Glutamatergic neuron (in vitro differentiated cells): Measurements from ENCODE around the gene CNN3. TPM values are rescaled to one million over a fixed set of nuclear protein-coding genes. Genes with fewer than 3 reads are reported as not detected.

Source experiments
- DNase-seq: peaks from one replicate; pipeline ENCODE4 v3.0.0; 2022
- H3K27ac Mint-ChIP-seq: one replicate; pipeline ENCODE4 v1.8.0; 2020; ENCODE audit warnings: mild to moderate bottlenecking, mixed read lengths, inconsistent platforms; ENCODE audit not compliant: unreplicated experiment
- H3K27me3 Mint-ChIP-seq: one replicate; pipeline ENCODE4 v1.8.0; 2020; ENCODE audit warnings: mild to moderate bottlenecking, moderate library complexity, mixed read lengths, inconsistent platforms; ENCODE audit not compliant: unreplicated experiment
- H3K36me3 Mint-ChIP-seq: one replicate; pipeline ENCODE4 v1.8.0; 2020; ENCODE audit warnings: mild to moderate bottlenecking, mixed read lengths, inconsistent platforms; ENCODE audit not compliant: unreplicated experiment
- H3K4me1 Mint-ChIP-seq: one replicate; pipeline ENCODE4 v1.8.0; 2020; ENCODE audit warnings: mild to moderate bottlenecking, low read depth, mixed read lengths, inconsistent platforms; ENCODE audit not compliant: unreplicated experiment
- H3K4me3 Mint-ChIP-seq: one replicate; pipeline ENCODE4 v1.8.0; 2020; ENCODE audit warnings: mild to moderate bottlenecking, mixed read lengths, inconsistent platforms; ENCODE audit not compliant: unreplicated experiment
- H3K9me3 Mint-ChIP-seq: one replicate; pipeline ENCODE4 v1.8.0; 2020; ENCODE audit warnings: mild to moderate bottlenecking, moderate library complexity, mixed read lengths, inconsistent platforms; ENCODE audit not compliant: unreplicated experiment
- CTCF ChIP-seq: fragments of 200-600 bp; sonication (generic); IDR thresholded peaks from one replicate; pipeline ENCODE4 v1.5.0; 2021; ENCODE audit not compliant: partially characterized antibody, unreplicated experiment
- total RNA-seq: library from RNA; stranded (reverse); fragmentation: NEBNext Ultra II Directional; extraction: Animal tissue kit (Norgen Biotek cat#: 25700); gene quantifications from one replicate; pipeline ENCODE4 v1.2.1, GENCODE V29; 2021; ENCODE audit not compliant: unreplicated experiment

The CNN3 gene
- total RNA-seq, 1 donor from 2014 or later: 383 TPM

DNA sequence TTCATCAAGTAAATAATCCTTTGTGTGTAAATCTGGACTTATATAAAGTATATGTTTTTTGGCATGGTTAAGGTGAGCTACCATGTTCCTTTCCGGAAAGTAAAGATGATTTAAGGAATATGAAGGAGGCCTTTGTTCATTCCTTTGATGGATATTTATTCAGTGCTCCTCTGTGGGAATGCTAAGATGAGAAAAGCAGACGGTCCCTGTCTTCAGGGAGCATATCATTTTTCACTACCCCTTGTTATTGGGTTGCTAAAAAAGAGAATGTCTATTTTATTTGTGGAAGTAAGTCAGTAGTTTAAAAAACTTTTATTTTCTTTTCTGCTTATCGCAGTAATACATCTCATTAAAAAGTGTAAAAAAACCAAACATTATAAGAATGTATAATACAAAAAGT, 35.1 kb upstream of the CNN3 start:
- no peak for DNase-seq
- Mint-ChIP-seq H3K27me3 (peaks cover 1% of the 10 kb centered on the region), H3K4me3 (no peak overlapping the region), H3K27ac (peak overlapping the region; percentile 88), H3K4me1 (peaks cover 23% of the 10 kb centered on the region), H3K9me3 (peaks cover 10% of the 10 kb centered on the region), H3K36me3 (no peaks in the 10 kb centered on the region)
- TF ChIP-seq CTCF: no peak

DNA sequence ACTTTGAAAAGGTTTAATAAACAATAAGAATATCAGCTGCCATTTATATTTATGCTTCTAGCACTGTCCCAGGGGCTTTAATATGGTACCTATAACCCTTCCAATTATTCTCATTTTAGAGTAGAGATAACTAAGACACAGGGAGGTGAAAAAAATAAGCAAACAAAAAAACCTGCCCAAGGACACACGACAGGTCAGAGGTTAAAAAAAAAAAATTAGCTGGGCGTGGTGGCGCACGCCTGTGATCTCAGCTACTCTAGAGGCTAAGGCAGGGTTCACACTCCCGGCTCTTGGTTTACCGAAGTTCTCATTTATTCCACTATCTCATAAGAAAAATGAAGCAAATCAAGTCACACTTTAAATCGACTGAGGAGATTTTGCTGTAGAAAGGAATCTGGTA, 34.7 kb upstream of the CNN3 start:
- Mint-ChIP-seq H3K9me3 (peaks cover 10% of the 10 kb centered on the region), H3K4me1 (peaks cover 25% of the 10 kb centered on the region), H3K27me3 (peaks cover 1% of the 10 kb centered on the region), H3K4me3 (no peak overlapping the region), H3K27ac (peak overlapping the region; percentile 88), H3K36me3 (no peaks in the 10 kb centered on the region)
- DNase-seq: no peak
- TF ChIP-seq CTCF: no peak

- Mint-ChIP-seq H3K9me3 (peaks cover 11% of the 10 kb centered on the region), H3K27ac (no peak overlapping the region), H3K4me1 (peaks cover 44% of the 10 kb centered on the region), H3K36me3 (no peaks in the 10 kb centered on the region), H3K27me3 (peaks cover 7% of the 10 kb centered on the region), H3K4me3 (no peak overlapping the region)
- no peak for TF ChIP-seq CTCF
- DNase-seq: no peak
These were observed 31.2 kb upstream of the CNN3 start for GRCh38 chr1:94958081-94958480.

- no peak overlapping the region for H3K4me3 Mint-ChIP-seq
- H3K36me3 Mint-ChIP-seq: no peaks in the 10 kb centered on the region
- H3K9me3 Mint-ChIP-seq: peaks cover 5% of the 10 kb centered on the region
- TF ChIP-seq CTCF: no peak
- peaks cover 28% of the 10 kb centered on the region for H3K4me1 Mint-ChIP-seq
- H3K27me3 Mint-ChIP-seq: peaks cover 7% of the 10 kb centered on the region
- no peak for DNase-seq
- H3K27ac Mint-ChIP-seq: peak overlapping the region; percentile 56
These were observed 29.1 kb upstream of the CNN3 start for GRCh38 chr1:94955767-94956632.
